KMS-11 (cell line): Measurements from ENCODE around the gene ACTA2.
A peak's percentile ranks its signal among the peaks of the same experiment; 100 is the strongest.

Experiments used
- H2AFZ ChIP-seq: fragments of 200-600 bp; sonication (generic); 2 replicates; pipeline ENCODE4 v1.6.1; 2016; ENCODE audit warnings: antibody characterized with exemption, mixed run types, low read depth
- H3K27ac ChIP-seq: fragments of 200-600 bp; sonication (generic); 2 replicates; pipeline ENCODE4 v1.6.1; 2016; ENCODE audit warnings: mild to moderate bottlenecking, mixed run types
- H3K27me3 ChIP-seq: fragments of 200-600 bp; sonication (generic); 2 replicates; pipeline ENCODE4 v1.6.1; 2017; ENCODE audit warnings: mild to moderate bottlenecking, low read depth, mixed run types, moderate library complexity; ENCODE audit not compliant: insufficient read depth
- H3K36me3 ChIP-seq: fragments of 200-600 bp; sonication (generic); 2 replicates; pipeline ENCODE4 v1.6.1; 2017; ENCODE audit warnings: mild to moderate bottlenecking, mixed run types; ENCODE audit not compliant: insufficient read depth
- H3K4me1 ChIP-seq: fragments of 200-600 bp; sonication (generic); 2 replicates; pipeline ENCODE4 v1.6.1; 2016; ENCODE audit warnings: mild to moderate bottlenecking, low read depth, mixed run types; ENCODE audit not compliant: poor library complexity, severe bottlenecking
- H3K4me2 ChIP-seq: fragments of 200-600 bp; sonication (generic); 2 replicates; pipeline ENCODE4 v1.7.0; 2016; ENCODE audit warnings: mild to moderate bottlenecking, mixed run types
- H3K4me3 ChIP-seq: fragments of 200-600 bp; sonication (generic); IDR thresholded peaks from 2 replicates; pipeline ENCODE4 v1.6.1; 2017; ENCODE audit warnings: low read depth, low read length, mixed read lengths; ENCODE audit not compliant: insufficient read depth
- H3K79me2 ChIP-seq: fragments of 200-600 bp; sonication (generic); 2 replicates; pipeline ENCODE4 v1.6.1; 2016; ENCODE audit warnings: low read depth, mixed run types; ENCODE audit not compliant: insufficient read depth
- H3K9ac ChIP-seq: fragments of 200-600 bp; sonication (generic); 2 replicates; pipeline ENCODE4 v1.6.1; 2016; ENCODE audit warnings: mild to moderate bottlenecking, mixed run types
- H4K20me1 ChIP-seq: fragments of 200-600 bp; sonication (generic); 2 replicates; pipeline ENCODE4 v1.6.1; 2016; ENCODE audit warnings: mild to moderate bottlenecking, mixed run types; ENCODE audit not compliant: insufficient read depth
- CTCF ChIP-seq: fragments of 200-600 bp; sonication (generic); conservative IDR thresholded peaks from 2 replicates; pipeline ENCODE4 v1.6.1; 2017; ENCODE audit warnings: low read depth, mild to moderate bottlenecking, antibody characterized with exemption, low read length, moderate library complexity, mixed read lengths

Gene ACTA2

DNA sequence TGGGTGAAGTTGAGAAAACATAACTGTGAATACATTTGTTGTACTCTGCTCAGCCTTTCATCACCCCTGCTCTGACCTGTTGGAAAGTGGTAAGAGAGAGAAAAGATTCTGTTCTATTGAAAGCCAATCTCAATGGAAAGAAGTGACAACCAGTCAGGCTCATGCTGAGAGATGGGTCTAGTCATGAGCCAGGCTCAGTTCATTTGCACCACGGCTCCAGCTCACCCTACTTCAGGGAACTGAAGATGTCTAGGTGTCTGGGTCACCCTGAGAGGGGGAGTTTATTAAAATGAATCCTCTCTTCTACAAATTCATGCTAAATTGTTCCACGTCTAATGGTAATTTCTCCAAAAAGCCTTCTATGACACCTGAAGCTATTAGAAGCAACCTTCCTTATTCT lies 25.9 kb upstream of the ACTA2 start:
- Histone ChIP-seq H3K4me1 (peaks cover 28% of the 10 kb centered on the region), H3K4me3 (no peak overlapping the region), H3K27ac (no peak overlapping the region), H2AFZ (no peak overlapping the region), H3K36me3 (no peaks in the 10 kb centered on the region), H3K79me2 (no peaks in the 10 kb centered on the region), H3K9ac (no peak overlapping the region), H3K4me2 (no peak overlapping the region), H4K20me1 (no peaks in the 10 kb centered on the region), H3K27me3 (no peaks in the 10 kb centered on the region)
- TF ChIP-seq CTCF: no peak

DNA sequence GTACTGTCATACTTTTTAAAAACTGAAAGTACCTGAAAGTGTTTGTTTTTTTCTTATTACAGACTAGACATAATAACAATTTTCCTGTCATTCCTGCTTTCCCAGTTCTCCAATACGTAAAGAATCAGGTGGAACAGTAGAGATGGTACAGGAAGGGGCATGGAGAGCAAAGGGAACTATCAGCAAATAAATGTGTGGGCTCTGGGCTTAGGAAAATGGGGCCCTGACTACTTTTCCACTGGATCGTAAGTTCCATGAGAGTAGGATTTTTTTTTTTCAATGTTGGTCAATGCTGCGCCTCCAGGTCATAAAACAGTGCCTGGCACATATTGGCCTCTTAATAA lies 22.8 kb upstream of the ACTA2 start:
- H3K27me3 ChIP-seq: no peaks in the 10 kb centered on the region
- no peak overlapping the region for H3K27ac ChIP-seq

DNA sequence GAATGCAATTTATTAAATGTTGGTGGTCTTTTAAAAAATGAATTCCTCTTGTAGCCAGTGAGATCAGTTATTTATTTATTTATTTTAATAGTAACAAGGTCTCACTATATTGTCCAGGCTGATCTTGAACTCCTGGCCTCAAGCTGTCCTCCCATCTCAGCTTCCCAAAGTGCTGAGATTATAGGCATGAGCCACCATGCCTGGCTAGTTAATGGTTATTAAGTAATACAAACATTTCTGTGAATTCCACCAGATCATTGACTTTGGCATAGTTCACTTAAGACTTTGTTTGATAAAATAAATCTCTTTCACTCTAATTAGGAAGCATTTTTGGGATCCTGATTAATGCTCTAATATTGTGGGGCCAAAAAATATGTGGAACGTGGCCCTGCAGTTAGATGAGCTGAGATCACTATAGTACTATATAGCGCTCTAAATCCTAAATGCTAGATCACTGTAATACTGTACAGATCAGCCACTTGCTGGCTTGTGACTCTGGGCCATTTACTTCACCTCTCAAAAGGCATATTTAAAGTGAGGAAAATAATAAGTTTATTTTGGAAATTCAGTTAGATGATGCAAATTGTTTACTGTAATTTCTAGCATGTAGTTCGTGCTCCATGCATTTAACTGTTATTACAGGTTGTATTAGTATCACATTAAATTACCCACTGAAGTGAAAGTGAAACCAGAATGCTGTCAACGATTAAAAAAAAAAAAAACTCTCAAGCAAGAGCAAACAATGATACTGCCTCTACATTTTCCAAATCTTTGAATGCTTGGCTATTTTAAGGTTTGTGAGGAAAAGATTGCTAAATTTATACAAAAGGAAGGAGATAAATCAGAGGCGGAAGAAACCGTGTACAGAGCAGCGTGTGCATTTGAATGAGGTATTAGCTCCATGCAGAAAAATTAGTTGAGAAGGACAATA lies 22.1 kb upstream of the ACTA2 start:
- TF ChIP-seq CTCF: no peak
- Histone ChIP-seq H3K27ac (no peak overlapping the region), H3K4me2 (peak overlapping the region; percentile 57), H2AFZ (peak overlapping the region; percentile 64), H3K9ac (peak overlapping the region; percentile 18; the same call in 1 of the 2 replicates), H4K20me1 (no peaks in the 10 kb centered on the region), H3K4me3 (no peak overlapping the region), H3K4me1 (peaks cover 27% of the 10 kb centered on the region), H3K79me2 (no peaks in the 10 kb centered on the region), H3K36me3 (no peaks in the 10 kb centered on the region), H3K27me3 (no peaks in the 10 kb centered on the region)

More for the DNA sequence above, 22.8 kb upstream of the ACTA2 start:
- Histone ChIP-seq H3K9ac (peak overlapping the region; percentile 18; the same call in 1 of the 2 replicates), H3K79me2 (no peaks in the 10 kb centered on the region), H4K20me1 (no peaks in the 10 kb centered on the region), H2AFZ (peak overlapping the region; percentile 64), H3K36me3 (no peaks in the 10 kb centered on the region), H3K4me1 (peaks cover 28% of the 10 kb centered on the region), H3K4me2 (peak overlapping the region; percentile 57), H3K4me3 (no peak overlapping the region)
- no peak for TF ChIP-seq CTCF

- no peak for TF ChIP-seq CTCF
- no peak overlapping the region for H3K27ac ChIP-seq
- no peak overlapping the region for H3K4me3 ChIP-seq
- no peaks in the 10 kb centered on the region for H4K20me1 ChIP-seq
- H3K4me2 ChIP-seq: no peak overlapping the region
- no peaks in the 10 kb centered on the region for H3K27me3 ChIP-seq
- no peak overlapping the region for H2AFZ ChIP-seq
- no peaks in the 10 kb centered on the region for H3K36me3 ChIP-seq
- no peaks in the 10 kb centered on the region for H3K79me2 ChIP-seq
- H3K9ac ChIP-seq: no peak overlapping the region
- peaks cover 20% of the 10 kb centered on the region for H3K4me1 ChIP-seq
Observed at GRCh38 chr10:88974012-88974411, 21.4 kb upstream of the ACTA2 start.
